AG10803 (cell line): ENCODE measurements around the gene STAG3.

ENCODE experiments used
- DNase-seq: peaks from one replicate; pipeline ENCODE4 v3.0.0; 2010; ENCODE audit warnings: low read depth
- H3K4me3 ChIP-seq: 2 replicates; pipeline ENCODE4 v1.5.1; 2011; ENCODE audit warnings: mild to moderate bottlenecking, low read length, control low read depth
- CTCF ChIP-seq: conservative IDR thresholded peaks from 2 replicates; pipeline ENCODE4 v1.5.1; 2011; ENCODE audit warnings: mild to moderate bottlenecking, low read length, control low read depth, inconsistent platforms

The STAG3 gene

DNA sequence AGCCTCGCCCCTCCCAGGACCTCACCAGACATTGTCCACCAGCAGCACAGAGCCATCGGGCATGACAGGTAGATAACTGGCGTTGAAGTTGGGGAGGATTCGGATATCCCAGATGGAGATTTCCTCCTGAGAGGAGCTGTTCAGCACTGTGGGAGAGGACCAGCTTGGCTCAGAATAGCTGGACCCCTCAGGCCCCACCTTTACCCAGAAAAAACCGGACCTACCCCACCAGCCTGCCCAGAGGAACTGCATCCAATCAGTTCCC is 20.7 kb upstream of the STAG3 start:
- TF ChIP-seq CTCF: no peak
- H3K4me3 ChIP-seq: peak overlapping the region; percentile 69
- no peak for DNase-seq

GRCh38 chr7:100157334-100158228 is 20.1 kb upstream of the STAG3 start:
- peak; percentile 24 for TF ChIP-seq CTCF

DNA sequence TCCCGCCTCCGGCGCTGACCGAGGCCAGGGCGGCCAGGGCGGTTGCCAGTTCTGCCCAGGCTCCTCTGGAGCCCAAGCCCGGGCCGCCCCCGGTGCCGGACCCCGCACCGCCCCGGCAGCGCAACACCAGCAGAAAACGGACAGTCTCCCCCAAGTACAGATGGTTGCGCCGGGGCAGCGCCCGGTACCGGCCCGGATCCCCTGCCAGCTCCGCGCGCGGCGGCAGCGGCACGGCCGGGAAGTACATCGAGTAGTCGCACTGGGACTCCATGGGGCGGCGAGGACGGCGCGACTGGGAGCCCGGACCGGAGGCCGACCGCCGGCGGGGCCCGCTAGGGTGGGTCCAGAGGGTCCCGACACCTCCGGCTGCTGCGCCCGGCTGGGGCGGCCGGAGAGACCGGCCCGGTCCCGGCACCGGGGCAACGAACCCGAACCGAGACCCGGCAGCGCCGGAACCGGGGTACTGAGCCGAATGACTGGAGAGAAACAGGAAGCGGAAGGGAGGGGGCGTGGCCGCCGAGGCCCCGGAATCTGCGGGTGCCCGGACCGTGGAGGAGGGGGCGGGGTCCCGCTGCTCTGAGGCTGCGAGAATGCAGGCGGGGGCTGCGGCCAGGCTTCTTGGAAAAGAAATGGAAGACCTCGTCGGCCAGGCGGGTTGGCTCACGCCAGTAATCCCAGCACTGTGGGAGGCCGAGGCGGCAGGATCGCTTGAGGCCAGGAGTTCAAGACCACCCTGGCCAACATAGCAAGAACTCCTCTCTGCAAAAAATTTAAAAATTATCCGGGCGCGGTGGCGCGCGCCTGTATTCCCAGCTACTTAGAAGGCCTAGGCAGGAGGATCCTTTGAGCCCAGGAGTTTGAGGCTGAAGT is 19.3 kb upstream of the STAG3 start, which contains the start of gene TRAPPC14:
Gene TRAPPC14 (minus strand): TSS at position 495 of the 870 bp plus-strand sequence. CDS start 224 bp downstream, at position 271.
- peak; percentile 73 for DNase-seq
- H3K4me3 ChIP-seq: peak within 1 kb of the TSS; percentile 69
- TF ChIP-seq CTCF: no peak

More at GRCh38 chr7:100157334-100158228, 20.1 kb upstream of the STAG3 start:
- peak; percentile 48 for DNase-seq
- H3K4me3 ChIP-seq: peak overlapping the region; percentile 69

DNA sequence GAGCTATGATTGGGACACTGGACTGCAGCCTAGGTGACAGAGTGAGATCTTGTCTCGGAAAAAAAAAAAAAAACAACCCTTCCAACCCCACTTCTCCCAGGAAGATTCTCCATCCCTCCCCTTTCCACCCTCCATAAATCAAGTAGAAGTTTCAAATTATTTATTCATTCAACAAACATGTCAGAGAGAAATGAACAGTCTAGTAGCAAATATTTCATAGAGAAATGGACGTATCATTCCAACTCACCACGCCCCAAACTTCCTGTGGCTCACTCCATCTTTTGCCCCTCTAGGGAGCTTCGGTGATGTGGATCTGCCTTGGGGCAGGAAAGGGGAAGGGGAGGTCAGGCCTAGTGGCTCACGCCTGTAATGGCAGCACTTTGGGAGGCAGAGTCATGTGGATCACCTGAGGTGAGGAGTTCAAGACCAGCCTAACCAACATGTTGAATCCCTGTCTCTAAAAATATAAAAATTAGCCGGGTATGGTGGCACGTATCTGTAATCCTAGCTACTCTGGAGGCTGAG is 18.6 kb upstream of the STAG3 start:
- DNase-seq: no peak
- no peak for TF ChIP-seq CTCF
- peak overlapping the region; percentile 69 for H3K4me3 ChIP-seq

DNA sequence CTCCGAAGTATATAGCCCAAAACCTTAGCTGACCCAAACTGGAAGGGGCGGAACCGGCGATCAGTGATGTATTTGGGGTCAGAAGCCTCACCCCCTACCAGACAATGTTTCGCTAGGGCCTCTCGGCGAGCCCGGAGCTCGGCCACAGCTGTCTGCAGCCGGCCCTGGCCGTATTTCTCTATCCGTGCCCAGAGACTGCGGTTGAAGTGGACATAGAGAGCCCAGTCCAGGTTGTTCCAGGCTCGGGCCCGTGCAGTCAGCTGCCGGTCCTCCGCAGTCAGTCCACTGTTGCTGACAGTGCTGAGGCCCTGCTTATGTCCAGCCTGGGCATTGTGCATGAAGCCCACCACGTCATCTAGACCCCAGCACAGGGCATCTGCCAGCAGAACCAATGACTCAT is 17.7 kb upstream of the STAG3 start:
- DNase-seq: no peak
- no peak for TF ChIP-seq CTCF
- no peak overlapping the region for H3K4me3 ChIP-seq

GRCh38 chr7:100163006-100163531 is 14.6 kb upstream of the STAG3 start:
- TF ChIP-seq CTCF: no peak
- DNase-seq: no peak
- no peak overlapping the region for H3K4me3 ChIP-seq
